Fibroblast of pulmonary artery (primary cell): Measurements from ENCODE around the gene PRKACB.

Experiments used
- DNase-seq: peaks from one replicate; pipeline ENCODE4 v3.0.0-alpha.2; 2010; ENCODE audit warnings: low read depth
- H3K4me3 ChIP-seq: replicated peaks from 2 replicates; pipeline ENCODE4 v1.5.1; 2011; ENCODE audit warnings: low read depth, mild to moderate bottlenecking, control low read depth, low read length, moderate library complexity
- TF ChIP-seq, protein P1 (sequence below): IDR thresholded peaks from 2 replicates; pipeline ENCODE4 v1.5.1; 2011; ENCODE audit warnings: mild to moderate bottlenecking, control low read depth, low read length, inconsistent platforms; ENCODE audit errors: missing control alignments

PRKACB gene

DNA sequence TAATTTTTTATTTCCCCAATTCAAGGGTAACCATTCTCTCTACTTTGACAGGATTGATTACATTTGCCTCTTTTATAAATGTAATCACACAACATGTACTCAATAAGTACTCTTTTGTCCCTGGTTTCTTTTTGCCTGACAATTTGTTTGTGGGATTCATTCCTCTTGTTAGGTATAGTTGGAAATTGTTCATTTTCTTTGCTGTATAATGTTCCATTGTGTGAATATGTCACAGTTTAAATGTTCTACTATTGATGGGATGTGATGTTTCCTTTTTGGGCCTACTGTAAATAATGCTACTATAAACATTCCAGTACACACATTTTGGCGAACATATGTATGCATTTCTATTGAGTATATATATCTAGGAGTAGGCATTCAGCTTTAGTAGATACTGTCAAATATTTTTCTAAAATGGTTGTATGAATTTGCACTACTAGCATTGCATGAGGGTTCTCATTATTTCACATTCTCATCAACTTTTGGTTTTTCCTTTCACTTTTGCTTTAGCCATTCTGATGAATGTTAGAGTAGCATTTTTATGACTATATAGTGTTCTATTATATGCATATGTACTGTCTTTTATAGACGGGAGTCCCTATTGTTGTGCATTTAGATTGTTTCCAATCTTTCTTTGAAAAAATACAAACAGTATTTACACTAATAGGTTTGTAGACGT lies 35.0 kb upstream of the PRKACB start:
- TF ChIP-seq, protein P1, sequence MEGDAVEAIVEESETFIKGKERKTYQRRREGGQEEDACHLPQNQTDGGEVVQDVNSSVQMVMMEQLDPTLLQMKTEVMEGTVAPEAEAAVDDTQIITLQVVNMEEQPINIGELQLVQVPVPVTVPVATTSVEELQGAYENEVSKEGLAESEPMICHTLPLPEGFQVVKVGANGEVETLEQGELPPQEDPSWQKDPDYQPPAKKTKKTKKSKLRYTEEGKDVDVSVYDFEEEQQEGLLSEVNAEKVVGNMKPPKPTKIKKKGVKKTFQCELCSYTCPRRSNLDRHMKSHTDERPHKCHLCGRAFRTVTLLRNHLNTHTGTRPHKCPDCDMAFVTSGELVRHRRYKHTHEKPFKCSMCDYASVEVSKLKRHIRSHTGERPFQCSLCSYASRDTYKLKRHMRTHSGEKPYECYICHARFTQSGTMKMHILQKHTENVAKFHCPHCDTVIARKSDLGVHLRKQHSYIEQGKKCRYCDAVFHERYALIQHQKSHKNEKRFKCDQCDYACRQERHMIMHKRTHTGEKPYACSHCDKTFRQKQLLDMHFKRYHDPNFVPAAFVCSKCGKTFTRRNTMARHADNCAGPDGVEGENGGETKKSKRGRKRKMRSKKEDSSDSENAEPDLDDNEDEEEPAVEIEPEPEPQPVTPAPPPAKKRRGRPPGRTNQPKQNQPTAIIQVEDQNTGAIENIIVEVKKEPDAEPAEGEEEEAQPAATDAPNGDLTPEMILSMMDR: no peak
- DNase-seq: no peak
- no peak overlapping the region for H3K4me3 ChIP-seq

DNA sequence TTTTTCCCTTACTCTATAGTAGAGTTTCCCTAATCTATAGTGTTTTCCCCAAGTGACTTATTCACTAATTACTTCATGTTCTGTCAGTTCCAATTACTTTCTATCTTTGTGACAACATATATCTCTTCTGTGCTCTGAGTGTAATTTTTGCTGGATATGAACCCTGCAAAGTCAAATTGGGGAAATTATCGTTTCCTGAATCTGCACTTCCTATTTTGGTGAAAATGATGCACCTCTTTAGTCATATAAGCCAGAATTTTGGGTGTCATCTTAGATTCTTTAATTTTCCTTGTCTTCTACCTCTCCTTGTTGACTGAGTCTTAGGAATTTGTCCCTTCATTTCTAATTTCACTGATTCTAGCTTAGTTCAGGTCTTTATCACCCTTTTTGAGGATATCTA lies 33.4 kb upstream of the PRKACB start:
- TF ChIP-seq, protein P1: no peak
- no peak overlapping the region for H3K4me3 ChIP-seq
- DNase-seq: no peak

DNA sequence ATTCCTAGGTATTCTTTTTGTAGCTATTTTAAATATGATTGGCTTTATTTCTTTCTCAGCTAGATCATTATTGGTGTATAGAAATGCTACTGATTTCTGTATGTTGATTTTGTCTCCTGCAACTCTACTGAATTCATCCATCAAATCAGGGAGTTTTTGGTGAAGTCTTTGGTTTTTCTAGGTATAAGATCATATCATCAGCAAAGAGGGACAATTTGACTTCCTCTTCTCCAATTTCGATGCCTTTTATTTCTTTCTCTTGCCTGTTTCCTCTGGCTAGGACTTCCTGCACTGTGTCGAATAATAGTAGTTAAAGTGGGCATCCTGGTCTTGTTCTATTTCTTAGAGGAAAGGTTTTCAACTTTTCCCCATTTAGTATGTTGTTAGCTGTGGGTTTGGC lies 27.5 kb upstream of the PRKACB start:
- no peak overlapping the region for H3K4me3 ChIP-seq
- no peak for DNase-seq
- TF ChIP-seq, protein P1: no peak

DNA sequence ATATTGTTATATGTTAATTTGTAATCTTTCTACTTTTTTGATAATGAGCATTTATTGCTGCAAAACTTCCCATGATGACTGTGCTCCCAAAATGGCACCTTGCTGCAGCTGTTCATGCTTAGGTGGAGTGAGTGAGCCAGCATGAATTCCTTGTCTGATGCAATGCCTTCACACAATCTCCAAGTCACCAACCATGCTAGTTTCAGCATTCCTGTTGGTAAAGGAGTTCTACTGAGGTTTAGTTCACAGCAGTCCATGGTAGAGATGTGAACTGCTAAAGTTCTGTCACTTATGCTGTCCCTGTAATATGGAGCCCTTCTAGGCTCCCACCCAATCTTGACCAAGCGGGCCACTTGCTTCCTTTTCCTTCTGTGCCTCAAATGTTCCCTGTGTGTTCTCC lies 26.2 kb upstream of the PRKACB start:
- TF ChIP-seq, protein P1: no peak
- no peak overlapping the region for H3K4me3 ChIP-seq
- peak; percentile 60 for DNase-seq

DNA sequence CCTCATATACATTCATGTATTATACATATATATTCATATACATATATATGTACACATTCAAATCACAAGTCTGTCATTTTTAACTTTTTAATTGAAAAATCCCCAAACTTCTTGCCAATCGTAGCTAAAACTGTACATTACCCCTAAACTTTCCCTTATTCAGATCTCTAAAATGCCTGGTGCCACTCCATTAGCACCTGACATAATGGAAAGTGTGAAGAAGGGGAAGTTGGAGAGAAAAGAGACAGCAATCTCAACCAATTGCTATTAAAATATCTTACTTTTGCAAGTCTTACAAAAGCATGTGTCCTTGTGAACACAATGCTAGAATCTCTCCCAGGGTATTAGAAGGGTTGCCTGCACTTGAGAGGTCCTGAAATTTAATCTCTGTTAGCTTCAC lies 22.7 kb upstream of the PRKACB start:
- TF ChIP-seq, protein P1: no peak
- DNase-seq: no peak
- H3K4me3 ChIP-seq: no peak overlapping the region

DNA sequence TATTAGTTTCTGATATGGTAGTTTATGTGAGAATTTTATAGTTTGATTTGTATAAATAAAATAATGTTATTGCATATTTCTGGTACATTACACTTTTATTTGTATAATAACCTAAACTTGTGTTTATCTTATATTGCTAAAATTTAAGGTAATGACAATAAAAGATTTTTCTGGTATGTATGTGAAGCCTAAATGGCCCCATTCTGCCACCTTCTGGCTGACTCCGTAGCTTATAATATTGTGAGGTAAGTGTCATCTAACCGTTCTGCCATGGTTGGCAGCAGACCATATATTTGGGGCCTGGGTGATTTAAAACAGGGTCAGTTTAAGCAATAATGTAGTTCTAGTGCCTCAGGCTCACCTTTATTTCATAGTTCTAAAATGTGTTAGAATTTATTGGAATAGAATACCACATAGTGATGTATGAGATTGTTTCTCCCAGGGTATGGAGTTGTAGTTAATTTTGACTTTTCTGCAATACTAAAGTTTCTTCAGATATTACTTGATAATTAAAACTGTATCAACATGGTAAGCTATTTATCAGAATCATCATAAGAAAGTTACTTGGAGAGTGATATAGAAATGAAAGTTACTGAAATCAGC lies 21.2 kb upstream of the PRKACB start:
- DNase-seq: peak; percentile 76
- TF ChIP-seq, protein P1: peak; percentile 76
- no peak overlapping the region for H3K4me3 ChIP-seq

DNA sequence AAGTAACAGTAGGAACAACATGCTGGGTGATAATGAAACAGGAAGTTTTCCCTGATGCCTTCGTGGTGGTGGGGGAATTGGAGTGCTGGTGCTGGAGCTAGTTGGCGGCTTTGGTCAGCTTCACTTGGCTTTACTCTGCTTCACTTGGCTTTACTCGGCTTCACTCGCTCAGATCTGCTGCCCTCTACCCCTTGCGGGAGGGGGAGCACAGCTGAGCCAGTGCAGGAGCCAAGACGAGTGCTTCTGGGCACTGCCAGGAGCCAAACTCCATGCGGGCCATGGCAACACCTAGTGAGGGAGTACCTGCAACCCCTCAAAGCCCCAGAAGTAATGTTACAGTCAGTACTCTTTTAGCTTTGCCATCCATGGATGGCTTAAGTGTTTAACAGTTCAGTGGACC lies 10.6 kb upstream of the PRKACB start:
- no peak for DNase-seq
- TF ChIP-seq, protein P1: no peak
- no peak overlapping the region for H3K4me3 ChIP-seq
